Stomach (tissue), 9 donors: ENCODE measurements around the gene PLCXD3. TPM values are rescaled to one million over a fixed set of nuclear protein-coding genes. Genes with fewer than 3 reads are reported as not detected.
A peak's percentile ranks its signal among the peaks of the same experiment; 100 is the strongest.

ENCODE experiments used
- DNase-seq, 2 donors: peaks; one replicate each; pipeline versions ENCODE4 v3.0.0 to v3.0.0-alpha.2; 2013 to 2019
- H3K27ac ChIP-seq, 5 donors: fragments of 200-600 bp in 4 of 5; sonication (generic) in 4 of 5; one replicate each; pipeline ENCODE4 v1.5.1; 2013 to 2019; ENCODE audit warnings: mild to moderate bottlenecking in 1 of 5, moderate library complexity in 1 of 5
- H3K27me3 ChIP-seq, 3 donors: fragments of 200-600 bp; sonication (generic); one replicate each; pipeline ENCODE4 v1.5.1; 2017 to 2019; ENCODE audit warnings: mixed run types in 1 of 3
- H3K36me3 ChIP-seq, 4 donors: fragments of 200-600 bp; sonication (generic); 1 replicate in 3 of 4; 2 replicates in 1 of 4; pipeline ENCODE4 v1.5.1; 2016 to 2019
- H3K4me1 ChIP-seq, 4 donors: fragments of 200-600 bp; sonication (generic); one replicate each; pipeline ENCODE4 v1.5.1; 2016 to 2019
- H3K4me3 ChIP-seq, 4 donors: fragments of 200-600 bp; sonication (generic) in 3 of 4; one replicate each; pipeline ENCODE4 v1.5.1; 2016 to 2019; ENCODE audit warnings: mild to moderate bottlenecking in 1 of 4
- H3K9me3 ChIP-seq, 4 donors: fragments of 200-600 bp; sonication (generic); one replicate each; pipeline ENCODE4 v1.5.1; 2016 to 2019
- EP300 ChIP-seq: sonication (generic); formaldehyde crosslinking; IDR thresholded peaks from one replicate; pipeline ENCODE4 v1.6.1; 2017; ENCODE audit warnings: antibody characterized with exemption
- POLR2A ChIP-seq, 4 donors: fragments of 450-650 bp; IDR thresholded peaks; one replicate each; pipeline ENCODE4 v1.6.1; 2016; ENCODE audit warnings: antibody characterized with exemption in 4 of 4, control low read depth in 2 of 4, mild to moderate bottlenecking in 1 of 4, moderate library complexity in 1 of 4
- POLR2AphosphoS5 ChIP-seq, 3 donors: sonication (generic); formaldehyde crosslinking; IDR thresholded peaks; one replicate each; pipeline ENCODE4 v1.6.1; 2016; ENCODE audit warnings: antibody characterized with exemption in 3 of 3
- WGBS, 5 donors: extraction: QIAGEN DNeasy Blood & Tissue Kit in 3 of 5; methylation state at CpG; one replicate each; pipeline versions ENCODE4 v1.1.5 to v1.1.7; 2013 to 2018; 5-methylcytosine and 5-hydroxymethylcytosine counted together
- intact Hi-C: fragments of 100-400 bp; cut with DNase I; formaldehyde crosslinking; loops from one replicate; pipeline ENCODE4 v1.15.1; 2023; ENCODE audit warnings: low total_unique reads
- polyA plus RNA-seq, 3 donors: library from polyadenylated mRNA; stranded (reverse); fragments of 200-250 nt; gene quantifications; one replicate each; pipeline ENCODE4 v1.2.3, GENCODE V29; 2013
- total RNA-seq, 5 donors: library from RNA; depleted of rRNA; stranded (reverse); fragments of >200 nt; gene quantifications; one replicate each; pipeline versions ENCODE4 v1.1.0 to v1.2.3, GENCODE V29; 2014 to 2016
- TF ChIP-seq, protein P1 (sequence below), 7 experiments: fragments of 450-650 bp in 4 of 7; fragments of 200-600 bp in 3 of 7; sonication (generic) in 3 of 7; IDR thresholded peaks; one replicate each; pipeline ENCODE4 v1.5.1; 2016 to 2019; ENCODE audit warnings: antibody characterized with exemption in 7 of 7, control low read depth in 2 of 7, mild to moderate bottlenecking in 1 of 7
- donor health status: healthy with polysubstance abuse.
- donor health status: Bipolar disorder and iron deficiency.
- donor health status: healthy.

Gene PLCXD3
- total and polyA plus RNA-seq, 8 donors = 1.2 to 3.5 (median 2.6) TPM; not detected in 1

DNA sequence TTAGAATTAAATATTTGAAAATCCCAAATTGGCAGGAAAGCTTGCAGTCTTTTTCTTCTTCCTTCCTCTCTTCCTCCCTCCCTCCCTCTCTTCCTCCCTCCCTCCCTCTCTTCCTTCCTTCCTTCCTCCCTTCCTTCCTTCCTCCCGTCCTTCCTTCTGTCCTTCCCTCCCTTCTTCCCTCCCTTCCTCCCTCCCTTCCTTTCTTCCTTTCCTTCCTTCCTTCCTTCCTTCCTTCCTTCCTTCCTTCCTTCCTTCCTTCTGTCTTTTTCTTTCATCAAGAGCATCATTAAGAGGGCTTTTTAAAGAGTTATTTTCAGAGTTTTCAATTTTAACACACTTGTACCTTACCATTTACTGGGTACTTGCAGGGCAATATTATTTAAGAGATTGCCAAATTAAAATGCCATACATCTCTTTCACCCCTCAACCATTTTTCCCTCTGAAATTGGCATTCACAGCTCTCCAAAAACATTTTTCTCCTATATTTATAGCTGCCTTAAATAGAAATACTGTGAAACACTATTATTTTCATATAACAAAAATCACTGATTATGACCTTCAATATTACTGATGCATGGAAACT lies 197.8 kb downstream of the PLCXD3 start:
- Histone ChIP-seq H3K4me3 (no peak overlapping the region), H3K4me1 (no peaks in the 10 kb centered on the region), H3K27me3 (no peaks in the 10 kb centered on the region), H3K36me3 (no peaks in the 10 kb centered on the region), H3K27ac (no peak overlapping the region), H3K9me3 (no peaks in the 10 kb centered on the region)
- intact Hi-C loops = no loop called here
- TF ChIP-seq EP300 = no peak
- 52 to 100% (median 71%) methylated on average over 1 of the region's 1 CpG for WGBS, 5 donors
- peak in 1 of 2 donors; percentile 12 for DNase-seq

DNA sequence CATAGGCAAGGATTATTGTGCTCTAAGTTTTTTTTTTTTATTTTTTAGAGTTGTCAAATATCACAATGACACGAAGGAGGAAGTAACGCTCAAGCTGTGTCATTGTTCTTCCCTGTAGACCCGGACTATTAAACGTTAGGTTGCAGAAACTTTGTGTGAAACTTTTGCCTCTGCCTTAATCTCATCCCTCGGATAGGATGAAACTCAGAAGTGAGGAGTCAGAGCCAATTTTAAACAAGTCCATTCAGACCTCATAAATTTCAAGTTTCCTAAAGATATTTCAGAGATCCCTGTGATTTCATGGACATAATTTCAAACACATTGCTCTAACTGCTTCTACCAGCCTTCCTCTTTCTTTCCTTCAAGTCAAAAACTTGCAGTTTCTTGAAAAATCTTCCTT lies 198.3 kb downstream of the PLCXD3 start:
- no peak overlapping the region for H3K27ac ChIP-seq
- H3K36me3 ChIP-seq = no peaks in the 10 kb centered on the region
- TF ChIP-seq POLR2A (IDR thresholded peaks at IDR 0.05) (no peak), POLR2AphosphoS5 (IDR thresholded peaks at IDR 0.05) (no peak), EP300 (no peak)
- TF ChIP-seq, protein P1, sequence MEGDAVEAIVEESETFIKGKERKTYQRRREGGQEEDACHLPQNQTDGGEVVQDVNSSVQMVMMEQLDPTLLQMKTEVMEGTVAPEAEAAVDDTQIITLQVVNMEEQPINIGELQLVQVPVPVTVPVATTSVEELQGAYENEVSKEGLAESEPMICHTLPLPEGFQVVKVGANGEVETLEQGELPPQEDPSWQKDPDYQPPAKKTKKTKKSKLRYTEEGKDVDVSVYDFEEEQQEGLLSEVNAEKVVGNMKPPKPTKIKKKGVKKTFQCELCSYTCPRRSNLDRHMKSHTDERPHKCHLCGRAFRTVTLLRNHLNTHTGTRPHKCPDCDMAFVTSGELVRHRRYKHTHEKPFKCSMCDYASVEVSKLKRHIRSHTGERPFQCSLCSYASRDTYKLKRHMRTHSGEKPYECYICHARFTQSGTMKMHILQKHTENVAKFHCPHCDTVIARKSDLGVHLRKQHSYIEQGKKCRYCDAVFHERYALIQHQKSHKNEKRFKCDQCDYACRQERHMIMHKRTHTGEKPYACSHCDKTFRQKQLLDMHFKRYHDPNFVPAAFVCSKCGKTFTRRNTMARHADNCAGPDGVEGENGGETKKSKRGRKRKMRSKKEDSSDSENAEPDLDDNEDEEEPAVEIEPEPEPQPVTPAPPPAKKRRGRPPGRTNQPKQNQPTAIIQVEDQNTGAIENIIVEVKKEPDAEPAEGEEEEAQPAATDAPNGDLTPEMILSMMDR (IDR thresholded peaks at IDR 0.05) = no peak
- WGBS, 5 donors = 74 to 85% (median 75%) methylated on average over 5 of the region's 5 CpGs
- no peaks in the 10 kb centered on the region for H3K9me3 ChIP-seq
- intact Hi-C loops = no loop called here
- no peak for DNase-seq
- H3K27me3 ChIP-seq = no peaks in the 10 kb centered on the region
- no peak overlapping the region for H3K4me3 ChIP-seq
- no peaks in the 10 kb centered on the region for H3K4me1 ChIP-seq

DNA sequence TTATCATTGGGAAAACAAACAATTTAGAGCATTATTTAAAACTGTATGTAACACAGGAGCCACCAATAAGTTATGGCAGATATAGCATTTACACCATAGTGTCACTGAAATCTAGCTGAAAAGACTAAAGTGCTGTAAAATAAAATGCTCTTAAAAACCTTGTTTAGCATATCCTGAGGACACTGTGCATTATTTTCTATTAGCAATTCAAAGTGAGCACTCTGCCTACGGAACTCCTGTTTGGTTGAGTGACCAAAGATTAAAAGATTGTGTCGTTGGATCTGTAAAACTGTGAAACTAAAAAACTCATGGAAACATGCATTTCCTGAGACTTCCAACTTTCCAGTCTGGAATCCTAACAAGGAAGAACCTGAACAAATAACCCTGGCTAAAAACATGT lies 201.1 kb downstream of the PLCXD3 start:
- no peaks in the 10 kb centered on the region for H3K27me3 ChIP-seq
- TF ChIP-seq EP300 = no peak
- TF ChIP-seq POLR2AphosphoS5 (IDR thresholded peaks at IDR 0.05) = no peak
- TF ChIP-seq POLR2A (IDR thresholded peaks at IDR 0.05) = no peak
- H3K4me1 ChIP-seq = no peaks in the 10 kb centered on the region
- no peaks in the 10 kb centered on the region for H3K9me3 ChIP-seq
- H3K27ac ChIP-seq = no peak overlapping the region
- DNase-seq = no peak
- 76 to 85% (median 80%) methylated on average over 2 of the region's 2 CpGs for WGBS, 5 donors
- no peaks in the 10 kb centered on the region for H3K36me3 ChIP-seq
- intact Hi-C loops = no loop called here
- H3K4me3 ChIP-seq = no peak overlapping the region

GRCh38 chr5:41306005-41306404 lies 204.4 kb downstream of the PLCXD3 start:
- TF ChIP-seq POLR2A (IDR thresholded peaks at IDR 0.05) (no peak), EP300 (no peak), POLR2AphosphoS5 (IDR thresholded peaks at IDR 0.05) (no peak)
- TF ChIP-seq, protein P1 (IDR thresholded peaks at IDR 0.05) = no peak
- WGBS, 5 donors = 86 to 93% (median 90%) methylated on average over 1 of the region's 1 CpG
- no peak overlapping the region for H3K4me3 ChIP-seq
- DNase-seq = no peak
- H3K27me3 ChIP-seq = no peaks in the 10 kb centered on the region
- intact Hi-C loops = no loop called here
- no peaks in the 10 kb centered on the region for H3K4me1 ChIP-seq
- no peaks in the 10 kb centered on the region for H3K9me3 ChIP-seq
- no peak overlapping the region for H3K27ac ChIP-seq
- no peaks in the 10 kb centered on the region for H3K36me3 ChIP-seq

- H3K4me1 ChIP-seq = no peaks in the 10 kb centered on the region
- TF ChIP-seq, protein P1 (IDR thresholded peaks at IDR 0.05) = no peak
- no peak for TF ChIP-seq EP300
- intact Hi-C loops = no loop called here
- no peak for DNase-seq
- H3K27me3 ChIP-seq = no peaks in the 10 kb centered on the region
- H3K36me3 ChIP-seq = no peaks in the 10 kb centered on the region
- 74 to 92% (median 85%) methylated on average over 2 of the region's 2 CpGs for WGBS, 5 donors
- no peaks in the 10 kb centered on the region for H3K9me3 ChIP-seq
- no peak overlapping the region for H3K27ac ChIP-seq
- no peak overlapping the region for H3K4me3 ChIP-seq
These were observed 205.3 kb downstream of the PLCXD3 start for GRCh38 chr5:41305056-41305455.
